ENCODE data around the gene VASP.
A peak's percentile ranks its signal among the peaks of the same experiment; 100 is the strongest.

Gene VASP

GRCh38 chr19:45473682-45474605, 33.3 kb upstream of the VASP start:
- DNase-seq (ENCODE audit: low read depth) = no peak

GRCh38 chr19:45474606-45475521, 32.4 kb upstream of the VASP start:
- no peak for DNase-seq (ENCODE audit: low read depth)

- no peak for DNase-seq (ENCODE audit: low read depth)
These were observed 31.6 kb upstream of the VASP start for GRCh38 chr19:45475537-45476291.

- no peak for DNase-seq (ENCODE audit: low read depth)
These were observed 31.0 kb upstream of the VASP start for GRCh38 chr19:45476304-45476703.

GRCh38 chr19:45477186-45477585, 30.1 kb upstream of the VASP start:
- DNase-seq (ENCODE audit: low read depth) = no peak

- DNase-seq (ENCODE audit: low read depth) = no peak
These were observed 29.4 kb upstream of the VASP start for GRCh38 chr19:45477713-45478453.

- peak; percentile 95 for DNase-seq (ENCODE audit: low read depth)
These were observed 28.6 kb upstream of the VASP start for GRCh38 chr19:45478454-45479238.

GRCh38 chr19:45483033-45483432, 24.2 kb upstream of the VASP start:
- no peak for DNase-seq (ENCODE audit: low read depth)

GRCh38 chr19:45484273-45484945, 22.9 kb upstream of the VASP start:
- peak; percentile 49 for DNase-seq (ENCODE audit: low read depth)

GRCh38 chr19:45485305-45486077, 21.8 kb upstream of the VASP start:
- DNase-seq (ENCODE audit: low read depth) = peak; percentile 93

GRCh38 chr19:45488708-45489107, 18.6 kb upstream of the VASP start:
- no peak for DNase-seq (ENCODE audit: low read depth)

- no peak for DNase-seq (ENCODE audit: low read depth)
These were observed 17.9 kb upstream of the VASP start for GRCh38 chr19:45489216-45489855.

- DNase-seq (ENCODE audit: low read depth) = no peak
These were observed 15.1 kb upstream of the VASP start for GRCh38 chr19:45492137-45492626.

GRCh38 chr19:45492627-45493470, 14.4 kb upstream of the VASP start:
- peak; percentile 72 for DNase-seq (ENCODE audit: low read depth)

- no peak for DNase-seq (ENCODE audit: low read depth)
These were observed 12.9 kb upstream of the VASP start for GRCh38 chr19:45494261-45494916.

- DNase-seq (ENCODE audit: low read depth) = no peak
These were observed 12.1 kb upstream of the VASP start for GRCh38 chr19:45495178-45495577.

GRCh38 chr19:45496349-45496953, 10.8 kb upstream of the VASP start:
- DNase-seq (ENCODE audit: low read depth) = no peak
